CD1c-positive myeloid dendritic cell (primary cell): ENCODE data around the gene SPAG9.

Experiments used
- DNase-seq: peaks from one replicate; pipeline ENCODE4 v3.0.0-alpha.2; 2016; ENCODE audit errors: extremely low spot score

SPAG9 gene

DNA sequence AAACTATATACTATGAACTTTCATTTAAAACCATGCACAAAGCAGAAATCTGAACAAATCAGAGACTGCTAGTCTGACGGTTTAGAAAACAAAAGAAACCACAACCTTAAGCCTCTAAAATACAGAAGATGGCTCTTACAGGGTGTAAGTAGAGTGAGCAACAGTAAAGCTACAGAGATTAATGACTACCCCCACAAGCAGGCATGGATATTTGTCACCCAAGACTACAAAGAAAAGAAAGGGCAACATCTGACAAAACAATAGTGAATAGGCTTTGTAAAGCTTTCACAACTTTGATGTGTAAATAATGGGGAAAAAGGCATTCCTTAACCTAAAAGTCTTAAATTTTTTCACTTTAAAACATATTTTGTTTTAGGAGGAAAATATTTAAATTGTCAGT lies 75.0 kb downstream of the SPAG9 start:
- no peak for DNase-seq

DNA sequence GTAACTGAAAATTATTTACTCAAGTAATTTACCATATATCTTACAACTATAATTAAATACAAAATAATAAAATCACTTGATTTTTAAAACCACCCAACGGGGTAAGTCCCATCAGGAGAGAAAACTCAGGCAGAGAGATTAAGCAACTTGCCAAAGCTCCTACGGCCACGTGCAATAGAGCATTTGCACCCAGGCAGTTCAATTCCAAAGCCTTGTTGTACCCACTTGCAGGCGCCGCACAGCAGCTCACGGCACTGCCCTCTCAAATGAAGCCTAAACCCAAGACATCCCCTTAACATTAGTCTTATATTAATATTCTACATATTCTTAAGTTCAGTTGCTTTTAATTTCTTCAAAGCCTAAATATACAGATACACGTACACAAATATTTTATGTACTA lies 75.7 kb downstream of the SPAG9 start:
- no peak for DNase-seq

GRCh38 chr17:51036084-51036483 lies 84.6 kb downstream of the SPAG9 start:
- peak; percentile 32 for DNase-seq

DNA sequence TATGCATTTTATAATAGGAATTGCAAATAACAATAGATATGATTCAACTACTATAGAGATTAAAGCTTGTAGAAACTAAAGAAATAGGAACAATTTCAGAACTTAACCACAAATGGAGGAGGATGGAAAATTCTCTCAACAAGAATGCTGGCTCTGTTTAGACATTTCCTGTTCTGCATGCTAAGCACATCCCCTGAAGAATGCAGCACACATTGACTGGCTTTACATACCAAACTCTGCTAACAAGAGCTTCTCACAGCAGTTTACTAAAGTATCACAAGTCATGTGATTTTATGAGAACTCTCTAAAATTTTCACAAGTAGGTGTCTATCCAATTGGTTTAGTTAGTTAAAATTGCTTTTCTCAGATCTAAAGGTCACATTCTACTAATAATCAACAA lies 85.2 kb downstream of the SPAG9 start:
- peak; percentile 10 for DNase-seq

DNA sequence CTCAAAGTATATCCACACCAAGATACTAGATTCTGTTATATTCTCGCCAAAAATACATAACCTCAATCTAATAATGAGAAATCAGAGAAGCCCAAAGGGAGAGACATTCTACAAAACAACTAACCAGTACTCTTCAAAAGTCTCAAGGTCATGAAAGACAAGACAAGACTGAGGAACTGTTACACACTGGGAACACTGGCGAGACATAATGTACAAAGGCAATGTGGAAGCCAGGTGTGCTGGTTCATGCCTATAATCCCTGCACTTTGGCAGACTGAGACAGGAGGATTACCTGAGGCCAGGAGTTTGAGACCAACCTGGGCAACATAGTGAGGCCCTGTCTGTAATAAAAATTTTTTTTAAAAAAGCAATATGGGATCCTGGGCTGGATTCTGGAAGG lies 85.9 kb downstream of the SPAG9 start:
- DNase-seq, result no peak

DNA sequence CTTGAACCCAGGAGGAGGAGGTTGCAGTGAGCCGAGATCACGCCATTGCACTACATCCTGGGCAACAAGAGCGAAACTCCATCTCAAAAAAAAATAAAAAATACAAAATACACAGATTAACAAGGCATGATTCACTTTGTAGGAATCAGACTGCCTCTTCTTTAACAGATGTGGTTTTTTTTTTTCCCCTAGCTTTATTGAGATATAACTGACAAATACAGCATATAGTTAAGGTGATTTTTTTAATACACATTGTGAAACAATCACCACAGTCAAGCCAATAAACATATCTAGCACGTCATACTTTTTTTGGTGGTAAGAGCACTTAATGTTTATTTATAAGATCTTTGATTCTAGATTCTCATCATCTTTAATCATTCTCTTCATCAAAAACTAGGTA lies 87.8 kb downstream of the SPAG9 start:
- no peak for DNase-seq

DNA sequence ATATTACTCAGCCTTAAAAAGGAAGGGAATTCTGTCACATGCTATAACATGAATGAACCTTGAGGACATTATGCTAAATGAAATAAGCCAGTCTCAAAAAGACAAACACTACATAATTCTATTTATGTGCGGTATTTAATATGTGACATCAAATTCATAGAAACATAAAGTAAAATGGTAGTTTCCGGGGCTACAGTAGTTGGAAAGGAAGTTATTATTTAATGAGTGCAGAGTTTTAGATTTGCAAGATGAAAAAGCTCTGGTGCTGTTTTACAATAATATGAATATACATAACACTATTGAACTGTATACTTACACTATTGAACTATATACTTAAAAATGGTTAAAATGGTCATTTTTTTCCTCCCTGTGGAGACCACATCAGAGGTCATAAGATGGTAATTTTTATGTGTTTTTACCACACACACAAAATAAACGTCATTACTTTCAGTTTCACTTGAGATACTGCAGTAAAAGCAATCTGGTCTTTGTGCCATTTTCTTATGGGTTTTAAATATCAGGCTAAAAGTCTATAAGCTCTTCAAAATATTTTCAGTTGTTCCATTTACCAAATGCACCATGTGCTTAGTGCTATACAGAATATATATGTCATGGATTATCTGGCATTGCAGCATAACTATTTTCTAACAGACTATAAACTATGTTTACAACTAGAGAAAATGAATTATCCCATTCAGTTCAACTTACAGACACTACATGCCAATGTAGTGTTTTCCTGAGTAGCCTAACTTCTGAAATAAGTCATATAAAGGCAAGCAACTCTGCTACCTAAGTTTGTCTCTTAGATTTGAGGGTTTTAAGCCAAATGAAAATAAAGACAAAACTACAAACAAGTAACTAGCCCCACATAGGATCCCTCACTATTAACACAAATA lies 90.9 kb downstream of the SPAG9 start:
- DNase-seq, result peak; percentile 61

DNA sequence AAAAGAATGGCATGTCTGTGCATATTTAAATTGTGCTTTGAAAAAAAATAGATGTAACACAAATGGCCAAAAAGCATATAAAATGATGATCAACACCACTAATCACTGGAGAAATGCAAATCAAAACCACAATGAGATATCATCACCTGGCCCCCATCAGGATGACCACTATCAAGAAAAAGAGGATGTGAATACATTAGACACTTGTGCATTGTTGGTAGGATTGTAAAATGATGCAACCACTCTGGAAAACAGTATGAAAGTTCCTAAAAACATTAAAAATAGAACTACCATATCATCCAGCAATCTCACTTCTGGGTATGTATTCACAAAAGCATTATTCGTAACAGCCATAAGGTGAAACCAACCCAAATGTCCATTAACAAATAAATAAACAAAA lies 91.5 kb downstream of the SPAG9 start:
- DNase-seq, result peak; percentile 65

DNA sequence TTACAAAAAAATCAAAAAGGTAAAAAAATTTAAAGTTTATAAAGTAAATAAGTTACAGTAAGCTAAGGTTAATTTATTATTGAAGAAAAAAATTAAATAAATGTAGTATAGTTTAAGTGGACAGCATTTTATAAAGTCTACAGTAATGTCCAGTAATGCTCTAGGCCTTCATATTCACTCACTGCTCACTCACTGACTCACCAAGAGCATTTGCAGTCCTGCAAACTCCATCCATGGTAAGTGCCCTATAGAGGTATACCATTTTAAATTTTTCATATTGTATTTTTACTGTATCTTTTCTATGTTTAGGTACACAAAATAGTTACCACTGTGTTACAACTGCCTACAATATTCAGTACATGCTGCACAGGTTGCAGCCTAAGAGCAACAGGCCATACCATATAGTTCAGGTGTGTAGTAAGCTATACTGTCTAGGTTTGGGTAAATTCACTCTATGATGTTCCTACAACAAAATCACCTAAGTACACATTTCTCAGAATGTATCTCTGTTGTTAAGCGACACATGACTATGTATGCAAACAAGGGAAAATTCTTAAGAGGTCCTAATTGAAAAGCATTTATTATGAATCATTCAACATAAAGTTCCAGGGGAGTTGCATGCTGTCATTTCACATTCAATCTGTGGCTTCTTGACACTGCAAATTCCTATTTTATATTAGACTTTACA lies 92.3 kb downstream of the SPAG9 start:
- no peak for DNase-seq

GRCh38 chr17:51018541-51018940 lies 102.1 kb downstream of the SPAG9 start:
- DNase-seq, result no peak

DNA sequence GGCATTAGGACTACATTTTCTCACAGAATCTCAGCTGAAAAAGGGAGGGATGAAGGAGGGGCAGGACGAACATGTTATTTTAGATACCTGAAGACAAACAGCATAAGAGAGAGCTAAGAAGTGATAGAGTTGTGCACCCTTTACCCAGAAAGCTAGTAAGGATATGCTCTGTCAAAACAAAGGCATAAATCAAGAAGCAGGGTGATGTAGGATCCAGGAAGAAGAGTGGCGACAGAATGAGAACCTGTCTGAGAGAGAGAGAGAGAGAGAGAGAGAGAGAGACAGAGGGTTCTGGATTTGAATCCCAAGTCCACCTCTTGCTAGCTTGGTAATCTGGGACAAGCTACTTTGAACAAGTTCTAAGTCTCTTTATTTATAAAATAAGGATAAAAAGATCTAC lies 103.4 kb downstream of the SPAG9 start:
- no peak for DNase-seq

DNA sequence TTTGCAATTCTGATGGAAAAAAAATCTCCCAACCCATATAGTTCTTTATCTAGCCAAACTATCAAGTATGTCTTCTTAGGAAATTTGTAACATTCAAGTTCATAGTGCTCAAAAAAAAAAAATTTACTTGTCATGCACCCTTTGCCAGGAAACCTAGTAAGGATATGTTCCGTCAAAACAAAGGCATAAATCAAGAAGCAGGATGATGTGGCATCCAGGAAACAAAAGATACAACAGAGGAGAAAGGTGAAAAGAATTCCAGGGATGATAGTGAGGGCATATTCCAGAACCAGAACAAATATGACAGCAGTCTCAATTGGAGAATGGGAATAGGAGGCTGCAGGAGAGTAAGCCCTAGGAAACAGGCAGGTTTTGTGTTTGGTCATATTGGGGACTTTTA lies 104.6 kb downstream of the SPAG9 start:
- no peak for DNase-seq

GRCh38 chr17:51015145-51015558 lies 105.5 kb downstream of the SPAG9 start:
- DNase-seq, result no peak

DNA sequence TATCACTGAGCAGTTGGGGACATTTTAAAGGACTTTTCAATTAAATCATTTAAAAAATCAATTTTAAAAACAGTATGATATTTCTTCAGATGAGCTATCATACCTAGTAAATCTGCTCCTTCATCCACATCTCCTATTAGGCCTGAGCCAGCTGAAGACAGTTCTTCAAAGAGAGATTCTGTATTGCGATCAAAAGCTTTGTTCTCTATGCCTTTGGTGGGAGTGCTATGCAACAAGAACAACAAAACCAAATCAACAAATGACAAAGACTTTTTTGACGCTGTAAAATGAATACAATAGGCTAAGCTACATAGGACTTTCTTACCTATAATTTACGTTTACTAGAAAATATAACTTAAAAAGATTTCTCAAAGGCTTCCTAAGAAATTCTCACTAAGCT lies 106.5 kb downstream of the SPAG9 start:
- DNase-seq, result no peak

- no peak for DNase-seq
These were observed 107.3 kb downstream of the SPAG9 start for GRCh38 chr17:51013322-51013721.

DNA sequence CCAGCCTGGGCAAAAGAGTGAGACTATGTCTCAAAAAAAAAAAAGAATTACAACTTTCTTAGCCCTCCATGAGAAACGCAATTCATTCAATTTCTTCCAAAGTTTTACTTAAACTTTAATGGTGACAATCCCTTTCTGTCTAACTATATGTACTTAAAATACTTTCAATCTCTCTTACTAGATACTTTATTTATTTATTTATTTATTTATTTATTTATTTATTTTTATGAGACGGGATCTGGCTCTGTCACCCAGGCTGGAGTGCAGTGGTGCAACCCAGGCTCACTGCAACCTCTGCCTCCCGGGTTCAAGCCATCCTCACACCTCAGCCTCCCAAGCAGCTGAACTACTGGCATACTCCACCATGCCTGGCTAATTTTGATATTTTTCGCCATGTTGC lies 108.1 kb downstream of the SPAG9 start:
- no peak for DNase-seq

DNA sequence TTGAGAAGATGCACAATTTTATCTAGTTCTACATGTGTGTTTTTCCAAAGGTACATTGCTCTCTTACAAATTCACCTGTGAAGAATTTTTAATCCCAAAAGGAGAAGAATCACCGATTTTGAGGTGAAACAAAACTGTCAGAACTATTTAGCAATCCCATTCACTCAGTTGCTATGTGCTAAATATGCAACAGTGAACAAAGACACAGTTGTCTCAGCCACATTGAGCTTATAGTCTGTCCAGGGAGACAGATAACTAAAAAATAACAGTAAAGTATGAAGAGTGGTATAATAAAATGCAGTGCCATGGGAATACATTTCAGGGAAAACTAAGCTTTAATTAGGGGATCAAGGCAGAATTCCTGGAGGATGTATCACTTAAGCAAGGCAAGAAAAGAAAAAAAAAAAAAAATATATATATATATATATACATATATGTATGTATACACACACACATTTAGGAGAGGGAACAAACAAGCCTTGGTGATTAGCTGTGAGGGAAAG lies 110.4 kb downstream of the SPAG9 start:
- no peak for DNase-seq

- DNase-seq, result no peak
These were observed 114.1 kb downstream of the SPAG9 start for GRCh38 chr17:51006601-51007000.

- no peak for DNase-seq
These were observed 114.9 kb downstream of the SPAG9 start for GRCh38 chr17:51005768-51006167.

DNA sequence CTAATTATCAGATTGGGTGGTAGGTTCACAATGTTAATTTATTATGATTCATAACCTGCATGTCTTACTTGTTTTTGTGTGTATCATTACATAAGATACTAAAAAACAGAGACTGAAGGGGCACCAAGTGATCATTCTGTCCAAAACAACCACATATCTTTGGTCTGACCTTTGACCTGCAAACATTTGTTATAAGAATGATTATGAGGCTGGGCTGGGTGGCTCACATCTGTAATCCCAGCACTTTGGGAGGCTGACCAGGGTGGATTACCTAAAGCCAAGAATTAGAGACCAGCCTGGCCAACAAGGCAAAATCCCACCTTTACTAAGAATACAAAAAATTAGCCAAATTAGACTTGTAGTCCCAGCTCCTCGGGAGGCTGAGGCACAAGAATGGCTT lies 116.4 kb downstream of the SPAG9 start:
- no peak for DNase-seq

DNA sequence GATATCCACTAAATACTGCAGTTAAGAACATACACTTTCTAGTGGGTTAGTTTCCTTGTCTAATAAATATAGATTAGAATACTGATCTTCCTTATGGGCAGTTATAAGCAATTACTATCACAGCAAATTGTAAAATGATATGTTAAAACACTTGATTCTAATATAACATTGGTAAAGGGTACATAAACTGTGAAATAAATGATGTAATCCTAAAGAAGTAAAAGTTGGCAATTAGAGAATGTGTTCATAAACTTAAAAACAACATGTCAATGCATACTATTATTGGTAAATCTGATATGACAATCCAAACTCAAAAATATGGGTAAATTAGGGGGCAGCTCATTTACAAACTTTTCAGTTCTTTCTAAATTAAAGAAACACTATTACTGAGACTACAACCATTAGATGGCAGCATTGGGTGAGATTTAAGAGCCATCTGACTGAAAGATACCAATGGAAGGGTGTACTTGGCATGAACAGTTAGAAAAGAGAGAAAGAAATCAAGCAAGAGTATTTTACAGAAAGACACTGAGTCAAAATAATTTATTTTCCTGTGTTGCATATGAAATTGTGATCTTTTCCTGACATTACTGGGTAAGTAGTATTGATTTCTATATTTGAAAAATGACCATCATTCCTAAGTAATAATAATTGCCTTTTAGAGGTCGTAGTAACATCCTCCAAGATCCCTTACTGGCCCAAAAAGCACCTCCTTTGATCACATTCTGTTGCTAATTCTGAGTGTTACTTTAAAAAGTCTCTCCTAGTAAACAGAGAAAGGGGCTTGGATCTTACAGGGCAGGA lies 119.6 kb downstream of the SPAG9 start:
- DNase-seq, result peak; percentile 77

DNA sequence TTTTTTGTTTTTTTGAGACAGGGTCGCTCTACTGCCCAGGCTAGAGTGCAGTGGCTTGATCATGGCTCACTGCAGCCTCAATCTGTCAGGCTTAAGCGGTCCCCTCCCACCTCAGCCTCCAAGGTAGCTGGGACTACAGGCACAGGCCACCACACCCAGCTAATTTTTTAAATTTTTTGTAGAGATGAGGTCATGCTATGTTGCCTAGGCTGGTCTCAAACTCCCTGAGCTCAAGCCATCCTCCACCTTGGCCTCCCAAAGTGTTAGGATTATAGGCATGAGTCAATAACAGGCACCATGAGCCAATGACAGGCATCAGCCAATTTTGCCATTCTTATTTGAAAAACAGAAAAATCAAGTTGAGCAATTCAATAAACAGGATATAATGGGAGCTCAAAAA lies 125.0 kb downstream of the SPAG9 start:
- DNase-seq, result no peak
